AG08396 (cell line): ENCODE data around the gene AATF.

Experiments
- DNase-seq: peaks from one replicate; pipeline ENCODE4 v3.0.0; 2012; ENCODE audit warnings: low spot score, mixed read lengths

AATF gene

DNA sequence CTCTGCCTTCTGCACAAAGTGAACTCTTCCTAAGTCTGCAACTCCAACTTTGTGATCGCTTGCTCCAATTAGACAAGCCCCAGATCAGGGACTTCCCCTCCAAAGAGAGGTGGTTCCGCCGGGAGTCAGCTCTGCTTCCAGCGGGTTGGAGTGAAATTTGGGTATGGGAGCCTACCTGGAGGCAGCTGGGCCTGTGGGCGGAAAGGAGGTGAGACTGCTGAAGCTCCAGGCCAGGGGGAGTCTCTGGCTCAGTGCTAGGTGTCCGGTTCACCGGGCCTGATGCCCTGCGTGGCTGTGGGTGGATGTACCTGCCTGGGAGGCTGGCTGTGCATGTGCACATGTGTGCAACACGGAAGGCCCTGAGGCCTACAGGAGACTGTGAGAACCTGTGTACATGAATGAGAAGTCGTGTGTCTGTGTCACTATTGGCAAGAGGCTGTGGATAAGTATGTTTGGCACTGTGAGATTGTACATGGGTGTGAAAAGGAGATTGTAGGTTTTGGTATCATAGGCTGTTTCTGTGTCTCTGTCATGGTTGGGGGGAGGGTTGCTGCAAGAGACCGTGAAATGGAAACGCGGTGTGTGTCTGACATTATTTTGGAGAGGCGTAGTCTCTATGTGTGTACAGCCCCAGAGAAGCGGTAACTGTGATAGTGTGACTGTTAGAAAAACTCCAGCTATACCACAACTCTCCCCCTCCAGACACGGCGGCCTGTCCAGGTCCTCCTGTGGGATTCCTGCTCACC lies 7.3 kb upstream of the AATF start:
- DNase-seq = peak; percentile 17

DNA sequence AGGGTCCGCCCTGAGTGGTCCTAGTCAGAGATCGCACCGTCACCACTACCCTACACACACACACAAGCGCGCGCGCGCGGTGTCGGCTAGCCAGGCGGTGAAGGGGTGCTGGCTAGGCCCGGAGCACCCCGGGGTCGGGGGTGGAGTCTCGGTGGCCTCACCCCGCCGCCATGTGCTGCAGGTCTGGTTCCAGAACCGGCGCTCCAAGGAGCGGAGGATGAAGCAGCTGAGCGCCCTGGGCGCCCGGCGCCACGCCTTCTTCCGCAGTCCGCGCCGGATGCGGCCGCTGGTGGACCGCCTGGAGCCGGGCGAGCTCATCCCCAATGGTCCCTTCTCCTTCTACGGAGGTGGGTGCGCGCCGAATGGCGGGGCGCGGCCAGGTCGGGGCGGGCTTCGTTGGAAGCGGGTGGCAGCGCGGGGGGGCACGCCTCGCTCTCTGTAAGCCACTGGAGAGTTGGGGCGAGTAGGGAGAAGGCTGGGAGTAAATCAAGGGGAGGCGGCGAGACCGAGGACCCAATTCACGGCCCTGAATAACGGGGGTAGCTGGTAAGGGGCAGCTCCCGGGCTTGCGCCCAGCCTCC lies 6.6 kb upstream of the AATF start:
- DNase-seq = peak; percentile 25

DNA sequence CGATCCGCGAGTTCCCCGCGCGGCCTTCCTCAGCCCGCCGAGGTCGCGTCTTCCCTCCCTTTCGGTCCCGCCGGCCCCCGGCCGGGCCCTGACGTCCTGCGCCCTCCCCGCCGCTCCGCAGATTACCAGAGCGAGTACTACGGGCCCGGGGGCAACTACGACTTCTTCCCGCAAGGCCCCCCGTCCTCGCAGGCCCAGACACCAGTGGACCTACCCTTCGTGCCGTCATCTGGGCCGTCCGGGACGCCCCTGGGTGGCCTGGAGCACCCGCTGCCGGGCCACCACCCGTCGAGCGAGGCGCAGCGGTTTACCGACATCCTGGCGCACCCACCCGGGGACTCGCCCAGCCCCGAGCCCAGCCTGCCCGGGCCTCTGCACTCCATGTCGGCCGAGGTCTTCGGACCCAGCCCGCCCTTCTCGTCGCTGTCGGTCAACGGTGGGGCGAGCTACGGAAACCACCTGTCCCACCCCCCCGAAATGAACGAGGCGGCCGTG lies 6.1 kb upstream of the AATF start:
- DNase-seq = peak; percentile 11

DNA sequence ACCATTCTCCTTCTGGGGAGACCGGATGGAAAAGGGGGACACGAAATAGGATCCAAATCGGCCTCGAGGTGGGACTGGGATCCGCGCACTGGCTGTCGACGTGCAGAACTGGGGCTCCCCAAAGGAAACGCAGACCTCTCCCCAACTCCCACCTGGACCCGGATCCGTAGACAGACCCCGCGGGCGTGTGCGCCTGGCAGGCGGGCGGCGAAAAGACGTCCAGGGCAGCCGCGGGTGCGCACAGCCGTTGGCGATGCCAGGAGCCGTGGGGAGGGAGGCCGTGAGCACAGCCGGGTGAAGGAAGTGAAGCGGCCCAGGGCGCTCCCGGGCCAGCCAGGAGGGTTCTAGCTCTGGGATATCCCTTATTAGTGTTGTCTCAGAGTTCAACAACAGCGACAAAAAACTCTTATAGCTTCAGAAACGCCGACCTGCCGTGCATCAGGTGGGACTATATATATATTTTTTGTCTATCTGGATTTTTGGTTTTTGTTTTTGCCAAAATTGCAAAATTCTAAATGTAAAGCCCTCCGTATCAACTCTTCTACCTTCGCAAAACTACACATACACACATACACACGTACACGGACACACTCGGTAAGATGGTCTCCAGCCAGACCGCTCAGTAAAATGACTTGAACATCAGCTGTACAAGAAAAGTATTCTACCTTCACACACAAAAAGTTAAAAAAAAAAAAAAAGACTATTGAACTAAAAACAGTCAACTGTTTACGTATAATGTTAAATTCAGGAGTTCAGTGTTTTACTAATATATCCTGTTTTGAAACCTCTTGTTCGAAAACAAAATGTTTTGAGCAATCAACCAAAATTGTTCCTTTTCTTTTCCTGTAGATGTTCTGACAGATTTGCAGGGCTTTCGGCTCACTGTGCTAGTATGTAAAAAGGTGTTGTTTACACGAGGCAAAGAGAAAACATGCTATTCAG lies 5.2 kb upstream of the AATF start:
- peak; percentile 21 for DNase-seq

DNA sequence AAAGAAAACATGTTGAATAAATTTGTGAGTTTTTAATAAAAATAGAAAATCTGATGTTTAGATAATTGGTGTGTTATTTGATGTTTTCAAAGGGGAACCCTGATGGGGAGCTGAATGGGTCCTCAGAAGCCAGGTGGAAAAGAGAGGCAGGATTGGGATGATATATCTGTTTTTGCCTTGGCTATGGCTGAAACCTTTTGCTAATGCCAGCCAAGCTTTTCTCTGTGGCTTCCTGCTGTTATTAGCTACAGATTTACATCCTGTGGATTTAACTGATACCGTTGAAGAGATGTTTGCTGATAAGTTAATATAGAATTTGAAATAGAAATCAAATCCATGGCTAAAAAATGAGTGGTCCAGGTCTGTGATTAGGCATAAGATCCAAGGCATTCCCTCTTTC lies 4.2 kb upstream of the AATF start:
- DNase-seq = no peak

DNA sequence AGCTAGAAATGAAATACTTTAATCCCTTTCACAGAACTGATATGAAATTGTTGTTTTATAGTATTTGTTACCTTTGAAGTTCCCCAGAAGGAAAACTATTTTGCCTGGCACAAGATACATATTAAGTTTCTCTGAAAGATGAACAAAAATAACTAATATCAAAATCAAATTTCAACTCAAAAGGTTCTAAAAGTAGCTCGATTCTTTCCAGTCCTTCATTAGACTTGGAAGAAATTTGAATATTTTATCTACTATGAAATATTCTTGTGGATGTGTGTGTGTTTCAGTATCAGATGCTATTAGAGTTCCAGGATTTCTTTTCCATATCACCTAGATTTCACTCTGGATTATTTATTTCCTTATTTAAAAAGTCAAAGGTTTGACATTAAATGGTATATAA lies 3.6 kb upstream of the AATF start:
- DNase-seq = no peak

DNA sequence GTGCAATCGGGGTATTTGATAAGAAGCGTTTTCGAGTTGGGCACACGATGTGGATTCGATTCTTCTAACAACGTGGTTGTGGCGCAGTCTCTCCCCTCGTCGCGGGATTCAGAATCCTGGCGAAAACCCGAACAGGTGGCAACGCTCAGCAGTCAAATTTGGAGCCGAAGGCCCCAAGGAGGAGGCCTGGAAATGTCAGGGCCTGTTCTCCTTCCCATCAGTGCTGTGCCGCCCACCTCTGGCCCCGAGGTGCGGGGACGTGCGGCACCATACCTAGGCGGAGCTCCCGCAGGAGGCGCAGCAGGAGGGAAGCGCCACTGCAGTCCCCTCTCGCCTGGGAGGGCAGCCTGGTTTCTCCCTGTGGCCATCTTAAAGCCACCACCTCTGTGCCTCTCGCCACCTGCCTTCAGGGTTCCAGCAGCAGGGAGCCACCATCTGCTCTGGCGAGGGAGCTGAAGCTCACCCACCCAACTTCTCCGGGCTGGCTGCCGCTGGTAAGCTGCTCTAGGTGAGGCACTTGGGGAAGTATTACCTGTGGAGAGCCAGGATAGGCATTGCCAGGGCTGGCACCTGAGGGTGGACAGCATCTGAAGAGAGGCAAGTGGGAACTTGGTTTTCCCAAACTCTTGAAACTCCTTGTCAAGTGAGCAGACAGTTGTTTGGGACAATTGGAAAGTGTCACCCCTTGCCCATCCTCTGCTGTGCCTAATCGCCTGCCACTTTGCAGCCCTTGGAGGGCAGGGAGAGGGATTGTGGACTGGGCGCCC lies 2.6 kb upstream of the AATF start:
- no peak for DNase-seq

DNA sequence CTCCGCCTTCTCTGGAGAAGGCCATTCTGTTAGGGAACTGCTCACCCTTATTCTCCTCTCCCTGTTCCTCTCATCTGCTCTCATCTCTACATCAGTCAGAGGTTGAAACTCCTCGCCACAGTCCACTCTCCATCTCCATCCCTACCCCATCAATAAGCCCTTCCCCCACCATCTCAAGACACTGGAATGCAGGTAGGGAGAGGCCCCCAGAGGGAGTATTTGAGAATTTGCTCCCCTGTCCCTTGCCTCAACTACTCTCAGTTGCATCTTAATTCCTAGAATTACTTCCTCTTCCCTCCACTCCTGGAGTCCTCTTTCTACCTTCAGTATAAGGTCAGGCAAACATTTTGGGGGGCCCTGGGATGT lies 2.0 kb upstream of the AATF start:
- no peak for DNase-seq

DNA sequence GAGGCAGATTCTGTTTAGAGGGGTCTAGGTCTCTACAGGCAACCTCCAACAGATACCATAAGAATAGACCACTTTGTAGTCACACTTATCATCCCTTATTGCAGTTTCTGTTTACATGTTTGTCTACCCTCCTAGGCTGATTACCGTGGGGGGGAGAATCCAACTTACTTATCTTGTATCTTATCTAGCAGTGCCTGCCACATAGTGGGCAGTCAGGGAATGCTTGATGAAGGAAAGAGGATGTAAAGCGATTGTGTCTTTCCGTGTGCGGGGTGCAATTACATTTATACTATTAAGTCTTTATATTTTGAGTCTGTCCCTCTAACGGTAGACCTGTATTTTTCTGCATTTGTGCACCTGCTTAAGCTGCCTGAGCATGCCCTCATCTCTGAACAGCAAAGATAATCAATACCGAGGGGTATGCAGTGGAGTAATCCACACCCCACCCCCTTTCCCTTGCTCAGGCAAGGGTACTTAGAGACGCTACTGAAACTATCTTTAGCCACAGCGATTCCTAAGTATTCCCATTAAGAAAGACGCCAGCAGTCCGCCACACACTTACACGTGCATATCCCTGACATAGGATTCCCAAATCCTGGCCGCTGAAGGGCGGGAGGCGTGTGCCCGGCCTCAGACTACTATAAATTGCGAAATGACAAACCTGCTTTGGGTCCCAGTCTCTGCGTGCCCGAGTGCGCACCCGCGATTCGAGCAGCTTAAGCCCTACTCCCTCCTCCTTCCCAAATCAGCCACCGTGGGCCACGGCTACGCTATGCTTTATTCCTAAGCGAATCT lies 635 bp upstream of the AATF start:
- DNase-seq = no peak

DNA sequence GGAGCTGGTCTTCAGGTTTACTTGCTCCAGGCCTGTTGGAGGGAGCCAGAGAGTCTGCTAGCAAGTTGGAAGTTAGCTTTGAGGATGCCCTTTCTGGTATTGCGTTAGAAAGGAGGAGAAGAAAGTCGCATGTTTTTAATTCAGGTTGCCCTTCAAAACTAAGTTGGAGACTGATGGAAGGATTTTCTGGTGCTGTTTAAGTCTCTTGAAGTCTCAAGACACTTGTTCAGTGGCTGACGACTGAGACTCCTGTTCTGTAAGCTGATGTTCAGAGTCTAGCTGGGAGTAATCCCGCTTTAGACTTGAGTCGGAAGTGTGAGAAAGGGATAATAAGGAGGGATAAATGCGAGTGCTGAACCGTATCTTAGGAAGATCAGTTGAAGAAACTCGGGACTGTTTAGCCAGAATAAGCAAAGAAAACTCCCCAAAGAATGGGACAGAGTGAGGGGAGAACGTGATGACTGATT lies 740 bp downstream of the AATF start:
- peak; percentile 34 for DNase-seq

DNA sequence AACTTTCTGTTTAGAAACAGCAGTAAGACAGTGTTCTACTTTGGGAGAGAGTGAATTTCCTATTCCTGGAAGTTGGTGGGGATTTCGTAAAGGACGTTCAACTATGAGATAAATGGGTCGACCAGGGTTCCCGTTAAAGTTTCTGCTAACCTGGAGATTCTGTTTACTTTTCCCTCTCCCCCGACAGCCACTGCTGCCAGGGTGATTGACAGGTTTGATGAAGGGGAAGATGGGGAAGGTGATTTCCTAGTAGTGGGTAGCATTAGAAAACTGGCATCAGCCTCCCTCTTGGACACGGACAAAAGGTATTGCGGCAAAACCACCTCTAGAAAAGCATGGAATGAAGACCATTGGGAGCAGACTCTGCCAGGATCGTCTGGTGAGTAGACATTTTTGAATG lies 1.3 kb downstream of the AATF start:
- DNase-seq = no peak

DNA sequence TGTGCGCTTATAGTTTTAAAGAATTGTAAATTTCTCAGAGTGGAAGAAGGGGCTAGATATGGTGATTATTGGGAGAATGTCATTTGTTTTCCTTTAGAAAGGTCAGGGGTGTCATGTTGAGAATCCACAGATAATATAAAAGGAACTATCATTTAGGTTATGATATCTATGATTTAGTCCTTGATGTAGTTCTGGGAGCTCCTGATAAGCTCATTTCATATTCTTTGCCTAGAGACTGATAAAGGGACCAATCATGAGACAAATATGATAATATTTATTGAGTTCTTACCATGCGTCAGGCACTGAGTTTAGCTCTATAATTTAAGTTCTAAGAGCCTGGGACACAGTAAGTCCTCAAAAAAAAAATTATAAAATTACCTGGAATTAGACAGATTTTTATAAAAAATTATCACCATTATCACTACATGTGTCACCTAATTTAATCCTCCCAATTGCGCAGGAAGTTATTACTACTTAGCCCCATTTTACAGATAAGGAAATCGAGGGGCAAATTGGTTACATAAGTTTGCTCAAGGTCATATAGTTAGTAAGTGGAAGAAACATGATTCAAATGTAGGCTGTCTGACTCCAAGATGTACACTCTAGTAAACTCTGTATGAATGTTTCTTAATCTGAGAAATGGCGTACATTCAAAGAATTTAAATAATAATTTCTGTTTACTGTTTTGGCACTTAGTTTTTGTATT lies 2.5 kb downstream of the AATF start:
- DNase-seq = no peak

DNA sequence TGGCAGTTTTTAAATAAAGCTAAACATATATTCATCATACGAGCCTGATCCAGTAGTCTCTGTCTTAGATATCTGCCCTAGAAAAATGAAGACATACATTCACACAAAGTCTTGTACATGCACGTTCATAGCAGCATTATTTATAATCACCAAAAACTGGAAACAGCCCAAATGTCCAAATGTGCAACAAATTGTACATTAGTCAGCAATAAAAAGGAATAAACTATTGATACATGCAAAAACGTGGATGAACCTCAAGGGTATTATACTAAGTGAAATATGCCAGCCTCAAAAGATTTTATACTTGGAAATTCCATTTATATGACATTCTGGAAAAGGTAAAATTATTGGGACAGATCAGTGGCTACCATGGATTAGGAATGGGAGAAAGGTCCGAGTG lies 22.8 kb downstream of the AATF start:
- no peak for DNase-seq

DNA sequence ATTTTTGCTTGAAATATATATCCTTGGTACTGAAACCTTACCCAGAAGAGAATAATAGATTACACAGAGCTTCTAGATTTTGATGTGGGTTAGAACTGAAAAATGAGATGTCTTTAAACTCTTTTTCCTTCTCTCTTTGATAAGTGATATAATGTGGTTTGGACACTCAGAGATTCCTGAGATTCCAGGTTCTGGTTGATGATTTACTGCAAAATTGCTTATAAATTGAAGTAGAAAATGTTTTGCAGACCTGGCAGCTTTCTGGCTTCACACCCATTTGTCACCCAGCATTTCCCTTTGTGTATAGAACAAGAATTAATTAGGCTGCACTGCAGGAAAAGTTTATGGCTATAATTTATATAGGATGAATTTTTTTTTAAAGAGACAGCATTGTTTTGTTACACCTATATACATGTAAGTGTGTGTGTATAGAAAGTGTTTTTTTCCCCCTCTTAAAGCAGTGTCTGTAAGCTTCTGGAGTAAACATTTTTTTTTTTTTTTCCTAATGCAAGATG lies 23.5 kb downstream of the AATF start:
- DNase-seq = no peak

DNA sequence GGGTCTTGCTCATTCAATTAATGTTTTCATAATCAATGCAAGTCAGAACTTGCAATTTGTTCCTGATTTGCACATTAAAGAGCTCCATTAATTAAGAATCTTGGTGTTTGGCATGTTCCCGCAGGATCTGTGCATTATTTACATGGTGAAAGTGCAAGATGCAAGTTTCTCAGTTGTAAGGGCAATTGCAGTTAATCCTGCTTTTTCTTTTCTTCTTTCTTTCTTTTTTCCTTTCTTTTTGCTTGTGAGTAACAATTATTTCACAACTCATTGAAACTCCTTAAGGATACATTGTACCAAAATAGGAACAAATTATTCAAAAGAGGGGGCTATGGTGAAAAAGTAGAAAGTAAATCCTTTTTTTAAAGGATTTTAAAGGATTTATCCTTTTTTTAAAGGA lies 24.2 kb downstream of the AATF start:
- no peak for DNase-seq

DNA sequence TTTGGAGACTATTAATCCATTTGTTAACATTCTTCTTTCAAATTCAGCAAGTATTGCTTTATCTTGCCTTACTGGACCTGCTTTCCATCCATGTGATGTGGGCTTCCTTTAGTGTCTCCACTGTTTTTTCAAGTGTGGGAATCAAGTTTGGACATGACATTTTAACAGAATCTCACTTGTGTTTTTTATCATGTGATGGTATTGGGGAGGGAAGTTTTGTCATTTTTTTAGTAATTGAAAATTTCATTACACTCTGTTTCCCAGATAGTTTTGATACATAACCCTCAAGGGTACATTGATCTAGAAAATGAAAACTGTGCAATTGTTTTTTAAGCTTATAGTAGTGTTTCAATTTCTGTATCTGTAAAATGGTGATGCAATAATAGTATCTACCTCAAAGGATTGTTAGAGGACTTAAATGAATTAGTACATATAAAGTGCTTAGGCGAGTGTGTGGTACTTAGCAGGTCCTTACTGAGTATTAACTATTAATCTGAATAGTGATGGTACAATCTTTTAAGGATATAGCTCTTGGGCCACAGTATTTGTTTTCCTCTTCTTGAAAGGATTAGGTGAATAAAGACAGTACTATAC lies 27.3 kb downstream of the AATF start:
- no peak for DNase-seq

DNA sequence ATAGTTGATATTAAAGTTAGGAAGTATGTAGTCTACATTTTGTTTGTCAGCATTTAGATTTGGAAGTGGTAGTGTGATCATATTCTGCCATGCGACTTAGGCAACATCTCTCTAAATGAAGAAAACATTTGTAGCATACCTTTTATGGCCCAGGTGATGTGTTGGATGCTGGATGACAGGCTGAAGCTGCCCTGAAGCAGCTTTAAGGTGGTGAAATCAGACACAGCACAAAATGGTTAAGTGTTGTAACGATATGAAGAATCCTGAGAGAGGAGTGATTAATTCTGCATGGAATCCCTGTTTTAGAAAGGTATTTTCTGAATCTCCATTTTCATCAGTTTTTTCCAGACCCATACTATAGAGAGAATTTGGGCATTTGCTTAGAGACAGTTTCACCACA lies 28.3 kb downstream of the AATF start:
- DNase-seq = no peak

DNA sequence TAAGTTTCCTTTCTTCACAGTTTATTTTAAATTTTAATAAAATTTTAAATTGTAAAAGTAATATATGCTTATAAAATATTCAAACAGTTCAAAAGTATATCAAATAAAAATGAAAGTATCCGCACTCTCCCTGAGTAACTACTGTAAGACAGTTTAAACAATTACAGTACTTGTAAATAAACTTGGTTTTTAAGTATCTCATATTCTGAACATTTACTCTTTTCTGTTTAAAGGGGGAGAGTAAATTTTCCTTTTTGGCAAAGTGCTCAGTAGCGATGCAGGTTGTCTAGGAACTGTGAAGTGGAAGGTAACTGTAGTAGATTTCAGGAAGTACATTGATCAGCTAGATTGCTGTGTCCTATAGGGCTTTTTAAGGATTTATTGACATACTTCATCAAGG lies 28.8 kb downstream of the AATF start:
- no peak for DNase-seq

DNA sequence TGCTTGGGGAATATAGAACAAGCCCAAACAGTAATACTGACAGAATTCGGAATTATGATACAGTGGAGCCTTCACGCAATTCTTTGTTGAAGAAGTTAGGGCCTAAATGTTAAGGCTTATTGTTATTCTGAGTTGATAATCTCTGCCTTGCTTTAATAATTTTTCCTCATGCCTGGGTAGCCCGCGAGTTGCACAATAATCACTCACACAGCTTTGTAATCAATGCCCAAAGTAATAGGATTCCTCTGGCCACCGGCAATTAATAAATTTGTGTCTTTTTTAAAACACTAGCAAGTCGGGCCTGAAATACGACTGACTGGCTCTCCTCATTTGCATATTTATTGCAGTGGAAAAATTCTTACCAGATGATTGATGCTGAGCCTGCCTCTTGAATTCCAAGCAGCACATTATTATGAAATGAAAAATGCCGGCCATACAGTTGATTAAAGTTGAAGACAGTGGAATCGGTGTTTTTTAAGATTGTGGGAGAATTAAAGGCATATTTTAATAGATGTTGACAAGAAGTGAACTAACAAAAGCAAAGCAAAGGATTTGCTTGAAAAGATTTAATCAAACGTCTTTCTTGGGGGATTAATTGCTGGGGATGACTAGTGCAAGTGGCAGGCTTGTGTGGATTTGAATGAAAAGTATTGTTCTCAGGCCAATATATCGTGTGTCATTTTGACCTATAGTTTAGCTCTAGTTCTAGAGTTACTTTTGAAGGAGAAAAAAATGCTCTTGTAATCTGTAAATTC lies 30.2 kb downstream of the AATF start:
- DNase-seq = no peak
